CD4-positive, alpha-beta T cell (primary cell): Measurements from ENCODE around the gene CHMP4A. TPM values are rescaled to one million over a fixed set of nuclear protein-coding genes. Genes with fewer than 3 reads are reported as not detected.

ENCODE experiments used
- ATAC-seq: fragments of 200-7000 bp; cut with Tn5 transposase; one replicate; pipeline ENCODE4 v1.10.0; 2022; ENCODE audit warnings: mild to moderate bottlenecking; ENCODE audit not compliant: poor library complexity
- CTCF ChIA-PET: fragments of 350-600 bp; sonication (Branson Sonifier 250); formaldehyde crosslinking; loops from one replicate; lab custom pipeline; 2021; ENCODE audit warnings: antibody characterized with exemption, inconsistent platforms; lab: Charles Lee
- POLR2A ChIA-PET: fragments of 350-600 bp; sonication (Branson Sonifier 250); formaldehyde crosslinking; loops from one replicate; lab custom pipeline; 2021; ENCODE audit warnings: antibody characterized with exemption, inconsistent platforms; lab: Charles Lee
- DNase-seq, 14 experiments: peaks; one replicate each; pipeline ENCODE4 v3.0.0-alpha.2; 2013 to 2020; ENCODE audit warnings: mixed read lengths in 2 of 14
- H3K27ac ChIP-seq, 2 donors: one replicate each; pipeline versions ENCODE4 v1.5.1 to v1.7.0; 2013; ENCODE audit warnings: low read length in 2 of 2, low read depth in 1 of 2, mild to moderate bottlenecking in 1 of 2
- H3K27me3 ChIP-seq, 2 experiments: 1 replicate in 1 of 2; 2 replicates in 1 of 2; pipeline versions ENCODE4 v1.6.1 to v1.7.0; 2013; ENCODE audit warnings: low read length in 2 of 2, control low read depth in 1 of 2, mild to moderate bottlenecking in 1 of 2, moderate library complexity in 1 of 2; ENCODE audit not compliant: insufficient read depth in 2 of 2, control insufficient read depth in 1 of 2
- H3K36me3 ChIP-seq: one replicate; pipeline ENCODE4 v1.6.1; 2013; ENCODE audit warnings: low read length, control low read depth; ENCODE audit not compliant: insufficient read depth
- H3K4me1 ChIP-seq: one replicate; pipeline ENCODE4 v1.6.1; 2013; ENCODE audit warnings: low read length, control low read depth; ENCODE audit not compliant: insufficient read depth
- H3K4me3 ChIP-seq: one replicate; pipeline ENCODE4 v1.5.1; 2013; ENCODE audit warnings: mild to moderate bottlenecking, low read length, moderate library complexity
- H3K9me3 ChIP-seq, 2 experiments: 1 replicate in 1 of 2; 2 replicates in 1 of 2; pipeline versions ENCODE4 v1.6.1 to v1.7.0; 2013; ENCODE audit warnings: low read length in 2 of 2, mild to moderate bottlenecking in 2 of 2, control low read depth in 1 of 2, moderate library complexity in 1 of 2; ENCODE audit not compliant: control insufficient read depth in 1 of 2, insufficient read depth in 1 of 2
- H3K27ac Mint-ChIP-seq: one replicate; pipeline ENCODE4 v1.8.0; 2020; ENCODE audit warnings: mixed read lengths
- H3K27me3 Mint-ChIP-seq: one replicate; pipeline ENCODE4 v1.8.0; 2021; ENCODE audit warnings: mixed read lengths
- H3K36me3 Mint-ChIP-seq: one replicate; pipeline ENCODE4 v1.8.0; 2021; ENCODE audit warnings: low read depth, mixed read lengths
- H3K4me1 Mint-ChIP-seq: one replicate; pipeline ENCODE4 v1.8.0; 2021; ENCODE audit warnings: low read depth, mixed read lengths
- H3K4me3 Mint-ChIP-seq: one replicate; pipeline ENCODE4 v1.8.0; 2020; ENCODE audit warnings: mild to moderate bottlenecking, mixed read lengths
- H3K9me3 Mint-ChIP-seq: one replicate; pipeline ENCODE4 v1.8.0; 2020; ENCODE audit warnings: mixed read lengths
- intact Hi-C, 2 experiments: fragments of 100-400 bp; cut with DNase I in 1 of 2; cut with micrococcal nuclease in 1 of 2; formaldehyde crosslinking; loops; one replicate each; pipeline versions ENCODE4 v1.15.1 to v1.9.0; 2023 to 2025; cut with DNase I, micrococcal nuclease
- total RNA-seq, 174 experiments: library from RNA in 2 of 174; stranded (reverse) in 2 of 174; gene quantifications; one replicate each; pipeline ENCODE4 v1.2.3 and lab custom pipeline; 2021 to 2026
- TF ChIP-seq, protein P1 (sequence below): fragments of 200-600 bp; IDR thresholded peaks from one replicate; pipeline ENCODE4 v1.8.0; 2022; ENCODE audit warnings: antibody characterized with exemption, mild to moderate bottlenecking

The CHMP4A gene
- total RNA-seq, 2 experiments from 2014 or later, result 73.4 to 80.1 TPM

DNA sequence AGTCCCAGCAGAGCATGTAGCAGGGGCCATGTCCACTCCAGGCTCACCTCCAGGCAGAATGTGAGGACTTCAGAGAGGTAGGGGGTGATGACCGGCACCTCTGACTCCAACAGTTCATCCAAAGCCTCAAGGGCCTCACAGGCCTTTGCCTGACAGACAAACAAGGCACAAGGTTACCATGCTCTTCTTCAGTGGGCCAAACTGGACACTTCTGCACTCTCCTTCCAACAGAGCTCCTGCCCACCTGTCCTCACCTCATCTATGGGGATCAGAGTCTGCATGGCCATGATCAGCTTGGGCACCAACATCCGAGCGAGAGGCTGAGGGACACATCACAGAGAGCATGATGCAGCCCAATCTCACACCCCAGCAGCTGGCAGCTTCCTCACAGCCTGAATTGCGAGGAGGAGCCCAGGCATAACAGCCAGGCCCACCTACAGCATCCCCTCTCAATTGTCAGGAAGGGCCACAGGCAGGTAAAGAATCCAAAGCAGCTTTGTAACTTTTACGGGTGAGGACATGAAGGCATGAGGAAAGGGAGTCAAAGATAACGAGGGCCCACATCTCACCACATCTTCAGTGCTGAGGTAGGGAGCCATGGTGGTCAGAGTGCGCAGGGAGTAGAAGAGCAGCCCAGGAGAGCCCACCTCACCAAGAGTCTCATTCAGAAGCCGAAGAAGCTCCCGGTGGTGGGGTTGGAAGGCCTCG, 26.3 kb downstream of the CHMP4A start:
- ATAC-seq (no peak), DNase-seq (no peak)
- Histone ChIP-seq H3K4me3 (no peak overlapping the region), H3K27ac (peak overlapping the region in 1 of 2 donors; percentile 88), H3K9me3 (no peaks in the 10 kb centered on the region), H3K36me3 (peaks cover 58% of the 10 kb centered on the region), H3K4me1 (peaks cover 32% of the 10 kb centered on the region), H3K27me3 (no peaks in the 10 kb centered on the region)
- H3K4me1 Mint-ChIP-seq, result peaks cover 34% of the 10 kb centered on the region
- peaks cover 65% of the 10 kb centered on the region for H3K36me3 Mint-ChIP-seq
- CTCF ChIA-PET, result interaction anchor here (0.7 to 2.5 kb wide), 2 partner anchors 8 to 26 kb away, joined by 3 to 24 read pairs; partner anchors contain the start of genes IRF9 and TM9SF1
- no peaks in the 10 kb centered on the region for H3K27me3 Mint-ChIP-seq
- H3K9me3 Mint-ChIP-seq, result no peaks in the 10 kb centered on the region
- POLR2A ChIA-PET, result interaction anchor here (0.6 to 7.4 kb wide), 9 partner anchors 8 to 84 kb away, joined by 3 to 85 read pairs (median 10); partner anchors contain the start of genes CHMP4A, DCAF11, IRF9 and NRL
- peak overlapping the region; percentile 67 for H3K27ac Mint-ChIP-seq
- TF ChIP-seq, protein P1, sequence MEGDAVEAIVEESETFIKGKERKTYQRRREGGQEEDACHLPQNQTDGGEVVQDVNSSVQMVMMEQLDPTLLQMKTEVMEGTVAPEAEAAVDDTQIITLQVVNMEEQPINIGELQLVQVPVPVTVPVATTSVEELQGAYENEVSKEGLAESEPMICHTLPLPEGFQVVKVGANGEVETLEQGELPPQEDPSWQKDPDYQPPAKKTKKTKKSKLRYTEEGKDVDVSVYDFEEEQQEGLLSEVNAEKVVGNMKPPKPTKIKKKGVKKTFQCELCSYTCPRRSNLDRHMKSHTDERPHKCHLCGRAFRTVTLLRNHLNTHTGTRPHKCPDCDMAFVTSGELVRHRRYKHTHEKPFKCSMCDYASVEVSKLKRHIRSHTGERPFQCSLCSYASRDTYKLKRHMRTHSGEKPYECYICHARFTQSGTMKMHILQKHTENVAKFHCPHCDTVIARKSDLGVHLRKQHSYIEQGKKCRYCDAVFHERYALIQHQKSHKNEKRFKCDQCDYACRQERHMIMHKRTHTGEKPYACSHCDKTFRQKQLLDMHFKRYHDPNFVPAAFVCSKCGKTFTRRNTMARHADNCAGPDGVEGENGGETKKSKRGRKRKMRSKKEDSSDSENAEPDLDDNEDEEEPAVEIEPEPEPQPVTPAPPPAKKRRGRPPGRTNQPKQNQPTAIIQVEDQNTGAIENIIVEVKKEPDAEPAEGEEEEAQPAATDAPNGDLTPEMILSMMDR, result no peak
- intact Hi-C loops, result loop anchor here in 1 of 2 experiments (2.0 to 5.0 kb wide), 2 partner anchors 22 to 40 kb away; partner anchors contain the start of genes PSME2 and RNF31
- H3K4me3 Mint-ChIP-seq, result peak overlapping the region; percentile 61

DNA sequence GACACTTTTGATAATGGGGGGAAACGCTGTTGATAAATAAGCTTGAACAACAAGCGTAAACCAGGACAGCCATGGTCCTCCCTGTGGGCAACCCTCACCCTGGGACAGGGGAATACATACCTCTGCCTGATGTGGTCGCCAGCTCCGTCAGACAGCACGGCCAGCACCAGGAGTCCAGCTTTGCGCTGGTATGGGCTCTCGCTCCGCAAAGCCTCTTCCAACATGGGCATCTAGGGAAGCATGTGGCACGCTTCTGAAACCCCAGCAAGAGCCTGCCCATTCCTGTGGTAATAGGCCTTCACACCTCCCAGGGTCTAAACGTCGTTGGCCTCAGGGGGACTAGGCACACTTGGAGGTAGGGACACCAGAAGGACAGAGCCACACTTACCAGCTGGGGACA, 27.5 kb downstream of the CHMP4A start:
- H3K4me1 ChIP-seq, result peaks cover 35% of the 10 kb centered on the region
- no peaks in the 10 kb centered on the region for H3K27me3 ChIP-seq
- peaks cover 66% of the 10 kb centered on the region for H3K36me3 Mint-ChIP-seq
- TF ChIP-seq, protein P1, result no peak
- POLR2A ChIA-PET, result interaction anchor here (0.8 to 7.4 kb wide), 5 partner anchors 10 to 72 kb away, joined by 3 to 85 read pairs (median 5); partner anchors contain the start of genes CHMP4A, IRF9 and TM9SF1
- no peak overlapping the region for H3K27ac Mint-ChIP-seq
- no peaks in the 10 kb centered on the region for H3K27me3 Mint-ChIP-seq
- peaks cover 32% of the 10 kb centered on the region for H3K4me1 Mint-ChIP-seq
- intact Hi-C loops, result loop anchor here in 1 of 2 experiments (2.0 to 5.0 kb wide), 2 partner anchors 21 to 38 kb away; partner anchors contain the start of genes PSME2 and RNF31
- H3K9me3 Mint-ChIP-seq, result no peaks in the 10 kb centered on the region
- H3K4me3 ChIP-seq, result no peak overlapping the region
- H3K9me3 ChIP-seq, result no peaks in the 10 kb centered on the region
- peaks cover 62% of the 10 kb centered on the region for H3K36me3 ChIP-seq
- no peak overlapping the region for H3K27ac ChIP-seq
- DNase-seq (no peak), ATAC-seq (no peak)
- CTCF ChIA-PET, result interaction anchor here (0.6 kb wide), 1 partner anchor 9 kb away, joined by 3 read pairs; the partner anchor contains the start of gene TM9SF1
- H3K4me3 Mint-ChIP-seq, result peak overlapping the region; percentile 15

DNA sequence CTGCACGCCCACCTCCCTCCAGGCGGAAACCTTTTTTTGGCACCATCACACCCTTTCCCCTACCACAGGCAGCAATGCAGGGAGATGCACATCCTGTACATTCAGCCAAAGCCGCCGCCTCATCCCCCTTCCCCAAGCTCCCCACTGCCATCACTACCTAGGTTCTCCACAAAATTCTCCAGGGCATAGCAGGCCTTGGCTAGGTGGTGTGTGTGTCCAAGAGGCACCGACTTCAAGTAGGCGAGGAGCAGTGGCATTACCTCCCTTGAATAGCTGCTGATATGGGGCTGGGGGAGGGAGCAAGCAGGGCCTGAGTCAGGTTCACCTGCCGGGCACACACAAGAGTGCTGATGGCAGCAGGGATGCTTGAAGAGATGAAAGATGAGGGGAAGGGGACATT, 28.3 kb downstream of the CHMP4A start:
- intact Hi-C loops, result loop anchor here in 1 of 2 experiments (5.0 kb wide), 1 partner anchor 38 kb away; the partner anchor contains the start of genes PSME2 and RNF31
- Mint-ChIP-seq H3K4me3 (no peak overlapping the region), H3K36me3 (peaks cover 69% of the 10 kb centered on the region), H3K27ac (no peak overlapping the region), H3K4me1 (peaks cover 28% of the 10 kb centered on the region), H3K27me3 (no peaks in the 10 kb centered on the region), H3K9me3 (no peaks in the 10 kb centered on the region)
- TF ChIP-seq, protein P1, result no peak
- peaks cover 35% of the 10 kb centered on the region for H3K4me1 ChIP-seq
- CTCF ChIA-PET, result no interaction called here
- no peak for DNase-seq
- no peak overlapping the region for H3K4me3 ChIP-seq
- H3K27ac ChIP-seq, result no peak overlapping the region
- peaks cover 69% of the 10 kb centered on the region for H3K36me3 ChIP-seq
- no peak for ATAC-seq
- no peaks in the 10 kb centered on the region for H3K27me3 ChIP-seq
- no peaks in the 10 kb centered on the region for H3K9me3 ChIP-seq
- POLR2A ChIA-PET, result interaction anchor here (1.1 to 7.4 kb wide), 3 partner anchors 10 to 24 kb away, joined by 3 to 85 read pairs (median 11); partner anchors contain the start of genes IRF9 and TM9SF1
